ENCODE measurements around the gene MUC5B.
"Not testable (repeated sequence)": the region's sequence is repeated elsewhere in the genome, so short reads cannot be mapped to it uniquely, and the experiment has no call there.

Gene MUC5B

GRCh38 chr11:1234054-1234720 is 11.3 kb downstream of the MUC5B start:
- no peak for DNase-seq

GRCh38 chr11:1234771-1235305 is 12.0 kb downstream of the MUC5B start:
- DNase-seq: no peak

- no peak for DNase-seq
Observed at GRCh38 chr11:1235306-1235900, 12.5 kb downstream of the MUC5B start.

GRCh38 chr11:1235901-1236315 is 13.0 kb downstream of the MUC5B start:
- no peak for DNase-seq

GRCh38 chr11:1236316-1237127 is 13.7 kb downstream of the MUC5B start:
- no peak for DNase-seq

DNA sequence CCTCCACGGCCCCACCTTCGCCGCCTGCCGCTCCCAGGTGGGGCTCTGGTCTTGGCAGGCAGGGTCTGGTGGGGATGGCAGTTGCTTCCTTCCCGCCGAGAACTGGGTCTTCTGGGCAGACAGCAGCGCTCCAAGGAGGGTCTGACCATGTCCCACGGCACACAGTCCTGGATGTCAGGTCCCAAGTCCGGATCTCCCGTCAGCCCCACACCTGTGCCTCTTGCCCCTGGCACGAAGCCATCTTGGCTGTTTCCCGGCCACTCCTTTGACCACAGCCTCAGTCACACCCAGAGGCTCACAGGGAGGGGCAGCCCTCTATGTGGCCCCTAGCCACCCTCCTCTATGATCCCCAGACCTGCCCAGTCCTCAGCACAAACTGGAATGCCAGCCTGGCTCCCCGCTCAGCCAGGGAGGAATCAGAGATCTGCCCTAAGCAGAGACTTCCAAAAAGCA is 14.3 kb downstream of the MUC5B start:
- DNase-seq: no peak

GRCh38 chr11:1237851-1238250 is 15.0 kb downstream of the MUC5B start:
- DNase-seq: no peak

GRCh38 chr11:1238767-1239595 is 16.1 kb downstream of the MUC5B start:
- DNase-seq: no peak

- no peak for DNase-seq
Observed at GRCh38 chr11:1239596-1240205, 16.8 kb downstream of the MUC5B start.

DNA sequence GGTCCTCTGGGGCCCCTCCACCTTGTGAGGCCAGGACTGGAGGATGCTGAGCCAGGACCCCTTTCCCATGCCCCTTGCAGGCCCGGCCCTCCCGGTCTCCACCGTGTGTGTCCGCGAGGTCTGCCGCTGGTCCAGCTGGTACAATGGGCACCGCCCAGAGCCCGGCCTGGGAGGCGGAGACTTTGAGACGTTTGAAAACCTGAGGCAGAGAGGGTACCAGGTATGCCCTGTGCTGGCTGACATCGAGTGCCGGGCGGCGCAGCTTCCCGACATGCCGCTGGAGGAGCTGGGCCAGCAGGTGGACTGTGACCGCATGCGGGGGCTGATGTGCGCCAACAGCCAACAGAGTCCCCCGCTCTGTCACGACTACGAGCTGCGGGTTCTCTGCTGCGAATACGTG is 17.9 kb downstream of the MUC5B start:
- DNase-seq: no peak

GRCh38 chr11:1241706-1242105 is 18.8 kb downstream of the MUC5B start:
- no peak for DNase-seq

GRCh38 chr11:1242289-1242688 is 19.4 kb downstream of the MUC5B start:
- no peak for DNase-seq

- DNase-seq: not testable (repeated sequence)
Observed at GRCh38 chr11:1242751-1243150, 19.9 kb downstream of the MUC5B start.

DNA sequence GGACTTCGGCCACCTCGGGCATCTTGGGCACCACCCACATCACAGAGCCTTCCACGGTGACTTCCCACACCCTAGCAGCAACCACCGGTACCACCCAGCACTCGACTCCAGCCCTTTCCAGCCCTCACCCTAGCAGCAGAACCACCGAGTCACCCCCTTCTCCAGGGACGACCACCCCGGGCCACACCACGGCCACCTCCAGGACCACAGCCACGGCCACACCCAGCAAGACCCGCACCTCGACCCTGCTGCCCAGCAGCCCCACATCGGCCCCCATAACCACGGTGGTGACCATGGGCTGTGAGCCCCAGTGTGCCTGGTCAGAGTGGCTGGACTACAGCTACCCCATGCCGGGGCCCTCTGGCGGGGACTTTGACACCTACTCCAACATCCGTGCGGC is 20.7 kb downstream of the MUC5B start:
- DNase-seq: not testable (repeated sequence)

- DNase-seq: not testable (repeated sequence)
Observed at GRCh38 chr11:1244557-1244956, 21.7 kb downstream of the MUC5B start.

DNA sequence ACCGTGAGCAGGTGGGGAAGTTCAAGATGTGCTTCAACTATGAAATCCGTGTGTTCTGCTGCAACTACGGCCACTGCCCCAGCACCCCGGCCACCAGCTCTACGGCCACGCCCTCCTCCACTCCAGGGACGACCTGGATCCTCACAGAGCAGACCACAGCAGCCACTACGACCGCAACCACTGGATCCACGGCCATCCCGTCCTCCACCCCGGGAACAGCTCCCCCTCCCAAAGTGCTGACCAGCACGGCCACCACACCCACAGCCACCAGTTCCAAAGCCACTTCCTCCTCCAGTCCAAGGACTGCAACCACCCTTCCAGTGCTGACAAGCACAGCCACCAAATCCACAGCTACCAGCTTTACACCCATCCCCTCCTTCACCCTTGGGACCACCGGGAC is 22.9 kb downstream of the MUC5B start:
- not testable (repeated sequence) for DNase-seq

DNA sequence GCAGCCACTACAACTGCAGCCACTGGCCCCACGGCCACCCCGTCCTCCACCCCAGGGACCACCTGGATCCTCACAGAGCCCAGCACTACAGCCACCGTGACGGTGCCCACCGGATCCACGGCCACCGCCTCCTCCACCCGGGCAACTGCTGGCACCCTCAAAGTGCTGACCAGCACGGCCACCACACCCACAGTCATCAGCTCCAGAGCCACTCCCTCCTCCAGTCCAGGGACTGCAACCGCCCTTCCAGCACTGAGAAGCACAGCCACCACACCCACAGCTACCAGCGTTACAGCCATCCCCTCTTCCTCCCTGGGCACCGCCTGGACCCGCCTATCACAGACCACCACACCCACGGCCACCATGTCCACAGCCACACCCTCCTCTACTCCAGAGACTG is 23.4 kb downstream of the MUC5B start:
- not testable (repeated sequence) for DNase-seq

GRCh38 chr11:1247026-1247425 is 24.2 kb downstream of the MUC5B start:
- not testable (repeated sequence) for DNase-seq

DNA sequence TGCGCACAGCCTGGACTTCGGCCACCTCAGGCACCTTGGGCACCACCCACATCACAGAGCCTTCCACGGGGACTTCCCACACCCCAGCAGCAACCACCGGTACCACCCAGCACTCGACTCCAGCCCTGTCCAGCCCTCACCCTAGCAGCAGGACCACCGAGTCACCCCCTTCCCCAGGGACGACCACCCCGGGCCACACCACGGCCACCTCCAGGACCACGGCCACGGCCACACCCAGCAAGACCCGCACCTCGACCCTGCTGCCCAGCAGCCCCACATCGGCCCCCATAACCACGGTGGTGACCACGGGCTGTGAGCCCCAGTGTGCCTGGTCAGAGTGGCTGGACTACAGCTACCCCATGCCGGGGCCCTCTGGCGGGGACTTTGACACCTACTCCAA is 26.1 kb downstream of the MUC5B start:
- DNase-seq: not testable (repeated sequence)

GRCh38 chr11:1250411-1250810 is 27.5 kb downstream of the MUC5B start:
- DNase-seq: not testable (repeated sequence)

DNA sequence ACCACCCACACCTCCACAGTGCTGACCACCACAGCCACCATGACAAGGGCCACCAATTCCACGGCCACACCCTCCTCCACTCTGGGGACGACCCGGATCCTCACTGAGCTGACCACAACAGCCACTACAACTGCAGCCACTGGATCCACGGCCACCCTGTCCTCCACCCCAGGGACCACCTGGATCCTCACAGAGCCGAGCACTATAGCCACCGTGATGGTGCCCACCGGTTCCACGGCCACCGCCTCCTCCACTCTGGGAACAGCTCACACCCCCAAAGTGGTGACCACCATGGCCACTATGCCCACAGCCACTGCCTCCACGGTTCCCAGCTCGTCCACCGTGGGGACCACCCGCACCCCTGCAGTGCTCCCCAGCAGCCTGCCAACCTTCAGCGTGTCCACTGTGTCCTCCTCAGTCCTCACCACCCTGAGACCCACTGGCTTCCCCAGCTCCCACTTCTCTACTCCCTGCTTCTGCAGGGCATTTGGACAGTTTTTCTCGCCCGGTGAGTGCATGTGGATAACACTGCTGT is 28.4 kb downstream of the MUC5B start:
- DNase-seq: no peak

Data from activated T-cell treated with anti-CD3 and anti-CD28 coated beads for 4 hours (primary cell).